Lung (tissue), 12 donors: Measurements from ENCODE around the gene MT1F. TPM values are rescaled to one million over a fixed set of nuclear protein-coding genes. Genes with fewer than 3 reads are reported as not detected.

ENCODE experiments used
- ATAC-seq: fragments of 200-7000 bp; cut with Tn5 transposase; one replicate; pipeline ENCODE4 v1.9.1; 2020; ENCODE audit warnings: moderate number of reproducible peaks; ENCODE audit not compliant: insufficient read depth, low FRiP score
- DNase-seq, 3 donors: peaks; one replicate each; pipeline ENCODE4 v3.0.0-alpha.2; 2013 to 2017
- H3K27ac ChIP-seq, 2 donors: one replicate each; pipeline ENCODE4 v1.5.1; 2013; ENCODE audit warnings: mild to moderate bottlenecking in 2 of 2, moderate library complexity in 2 of 2, control low read depth in 1 of 2, inconsistent platforms in 1 of 2, low read depth in 1 of 2, low read length in 1 of 2
- H3K27me3 ChIP-seq, 3 donors: one replicate each; pipeline ENCODE4 v1.5.1; 2013; ENCODE audit warnings: low read length in 2 of 3; ENCODE audit not compliant: control insufficient read depth in 3 of 3, insufficient read depth in 3 of 3
- H3K36me3 ChIP-seq, 4 donors: one replicate each; pipeline ENCODE4 v1.5.1; 2013; ENCODE audit warnings: low read length in 4 of 4, mild to moderate bottlenecking in 1 of 4, moderate library complexity in 1 of 4; ENCODE audit not compliant: control insufficient read depth in 4 of 4, insufficient read depth in 4 of 4
- H3K4me1 ChIP-seq, 5 donors: one replicate each; pipeline ENCODE4 v1.5.1; 2013; ENCODE audit warnings: low read length in 5 of 5, mild to moderate bottlenecking in 2 of 5, moderate library complexity in 1 of 5; ENCODE audit not compliant: control insufficient read depth in 5 of 5, insufficient read depth in 5 of 5
- H3K4me3 ChIP-seq: one replicate; pipeline ENCODE4 v1.5.1; 2013; ENCODE audit warnings: mild to moderate bottlenecking, control low read depth, moderate library complexity
- H3K9ac ChIP-seq, 2 donors: one replicate each; pipeline ENCODE4 v1.5.1; 2013; ENCODE audit warnings: low read length in 2 of 2, control low read depth in 1 of 2; ENCODE audit not compliant: insufficient read depth in 1 of 2
- H3K9me3 ChIP-seq, 4 donors: one replicate each; pipeline ENCODE4 v1.5.1; 2013; ENCODE audit warnings: low read length in 3 of 4, mild to moderate bottlenecking in 1 of 4, moderate library complexity in 1 of 4; ENCODE audit not compliant: control insufficient read depth in 4 of 4, insufficient read depth in 3 of 4
- WGBS, 2 donors: extraction: QIAGEN DNeasy Blood & Tissue Kit; methylation state at CpG; one replicate each; pipeline ENCODE4 v1.1.7; 2013; 5-methylcytosine and 5-hydroxymethylcytosine counted together
- polyA plus RNA-seq, 2 donors: library from polyadenylated mRNA; stranded (reverse); fragments of 200-250 nt; gene quantifications; one replicate each; pipeline ENCODE4 v1.2.1, GENCODE V29; 2013
- total RNA-seq, 2 donors: library from RNA; depleted of rRNA in 1 of 2; stranded (reverse); fragments of >200 nt in 1 of 2; gene quantifications; one replicate each; pipeline ENCODE4 v1.2.1, GENCODE V29; 2014 to 2021
- TF ChIP-seq, protein P1 (sequence below): IDR thresholded peaks from 2 replicates; pipeline ENCODE4 v1.5.1; 2012; ENCODE audit warnings: mild to moderate bottlenecking; ENCODE audit errors: control extremely low read depth, extremely low read depth
- donor health status: control.
- donor health status: control.
- donor health status: Bipolar disorder and iron deficiency.
- donor health status: healthy.
- donor health status: DM: yes; HTN: yes; CAD: no.

MT1F gene
- total and polyA plus RNA-seq, 4 donors = 3.6 to 42.0 (median 20.9) TPM

DNA sequence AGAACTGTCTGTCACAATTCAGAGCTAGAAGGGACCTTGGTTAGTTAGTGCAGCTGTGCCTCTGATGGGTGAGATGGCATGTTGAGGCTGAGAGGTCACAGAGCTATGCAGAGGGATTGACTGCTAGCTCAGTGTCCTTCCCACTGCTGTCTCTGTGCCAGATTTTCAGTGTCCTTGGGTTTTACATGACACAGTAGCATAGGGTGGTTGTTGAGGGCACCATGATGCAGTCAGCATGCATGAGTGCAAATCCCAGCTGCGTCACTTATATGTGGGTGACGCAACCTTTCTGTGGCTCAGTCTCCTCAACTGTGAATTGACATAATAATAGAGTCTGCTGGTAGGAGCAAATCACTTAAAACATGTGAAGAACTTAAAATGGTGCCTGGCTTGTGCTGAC, 16.6 kb upstream of the MT1F start:
- Histone ChIP-seq H3K36me3 (no peaks in the 10 kb centered on the region), H3K9ac (no peak overlapping the region), H3K4me1 (peaks cover 0 to 11% (median 5%) of the 10 kb centered on the region in 5 donors), H3K27me3 (peaks cover 0 to 94% (median 92%) of the 10 kb centered on the region in 3 donors), H3K9me3 (no peaks in the 10 kb centered on the region), H3K4me3 (no peak overlapping the region), H3K27ac (no peak overlapping the region)
- no peak for ATAC-seq
- WGBS, 2 donors = 83 to 95% methylated on average over 2 of the region's 2 CpGs
- no peak for DNase-seq
- TF ChIP-seq, protein P1, sequence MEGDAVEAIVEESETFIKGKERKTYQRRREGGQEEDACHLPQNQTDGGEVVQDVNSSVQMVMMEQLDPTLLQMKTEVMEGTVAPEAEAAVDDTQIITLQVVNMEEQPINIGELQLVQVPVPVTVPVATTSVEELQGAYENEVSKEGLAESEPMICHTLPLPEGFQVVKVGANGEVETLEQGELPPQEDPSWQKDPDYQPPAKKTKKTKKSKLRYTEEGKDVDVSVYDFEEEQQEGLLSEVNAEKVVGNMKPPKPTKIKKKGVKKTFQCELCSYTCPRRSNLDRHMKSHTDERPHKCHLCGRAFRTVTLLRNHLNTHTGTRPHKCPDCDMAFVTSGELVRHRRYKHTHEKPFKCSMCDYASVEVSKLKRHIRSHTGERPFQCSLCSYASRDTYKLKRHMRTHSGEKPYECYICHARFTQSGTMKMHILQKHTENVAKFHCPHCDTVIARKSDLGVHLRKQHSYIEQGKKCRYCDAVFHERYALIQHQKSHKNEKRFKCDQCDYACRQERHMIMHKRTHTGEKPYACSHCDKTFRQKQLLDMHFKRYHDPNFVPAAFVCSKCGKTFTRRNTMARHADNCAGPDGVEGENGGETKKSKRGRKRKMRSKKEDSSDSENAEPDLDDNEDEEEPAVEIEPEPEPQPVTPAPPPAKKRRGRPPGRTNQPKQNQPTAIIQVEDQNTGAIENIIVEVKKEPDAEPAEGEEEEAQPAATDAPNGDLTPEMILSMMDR = no peak

DNA sequence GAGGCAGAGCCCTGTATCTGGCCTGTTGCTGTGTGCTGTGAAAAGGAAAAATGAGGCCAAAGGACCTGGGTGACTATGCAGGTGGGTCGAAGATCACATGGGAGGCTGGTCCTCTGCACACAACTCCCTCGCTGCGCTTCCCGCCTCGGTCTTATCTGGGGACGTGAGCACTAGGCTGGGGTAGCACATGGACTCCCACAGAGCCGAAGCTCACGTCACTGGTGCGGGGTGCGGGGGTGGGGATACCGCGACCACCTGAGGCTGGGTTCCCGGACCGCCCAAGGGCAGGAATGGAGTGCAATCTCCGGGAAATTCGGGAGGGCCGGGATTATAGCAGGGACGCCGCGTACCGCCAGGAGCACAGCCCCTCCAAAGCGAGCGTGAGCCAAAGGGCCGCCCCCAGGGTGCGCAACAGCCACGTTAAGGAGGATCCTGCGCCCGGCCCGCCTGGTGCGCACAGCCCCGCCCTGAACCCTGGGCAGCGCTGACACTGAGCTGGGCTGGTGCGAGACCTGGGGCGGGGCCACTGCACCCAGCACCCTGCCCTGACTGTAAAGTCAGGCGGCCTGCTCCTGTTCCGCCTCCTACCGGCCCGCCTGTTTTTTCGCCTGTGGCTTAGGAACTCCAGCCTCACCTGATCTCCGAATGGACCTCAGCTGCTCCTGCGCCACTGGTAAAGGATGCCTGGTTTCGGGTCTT, 14.5 kb upstream of the MT1F start:
- TF ChIP-seq, protein P1 = peak; percentile 22
- ATAC-seq = peak; percentile 94
- WGBS, 2 donors = 8 to 10% methylated on average over 41 to 42 of the region's 42 CpGs
- H3K4me1 ChIP-seq = peaks cover 0 to 11% (median 5%) of the 10 kb centered on the region in 5 donors
- peak in 2 of 3 donors; percentile 19 to 27 for DNase-seq
- no peaks in the 10 kb centered on the region for H3K36me3 ChIP-seq
- no peak overlapping the region for H3K4me3 ChIP-seq
- no peaks in the 10 kb centered on the region for H3K9me3 ChIP-seq
- no peak overlapping the region for H3K9ac ChIP-seq
- H3K27ac ChIP-seq = peak overlapping the region in 1 of 2 donors; percentile 25
- peaks cover 0 to 93% (median 91%) of the 10 kb centered on the region in 3 donors for H3K27me3 ChIP-seq

DNA sequence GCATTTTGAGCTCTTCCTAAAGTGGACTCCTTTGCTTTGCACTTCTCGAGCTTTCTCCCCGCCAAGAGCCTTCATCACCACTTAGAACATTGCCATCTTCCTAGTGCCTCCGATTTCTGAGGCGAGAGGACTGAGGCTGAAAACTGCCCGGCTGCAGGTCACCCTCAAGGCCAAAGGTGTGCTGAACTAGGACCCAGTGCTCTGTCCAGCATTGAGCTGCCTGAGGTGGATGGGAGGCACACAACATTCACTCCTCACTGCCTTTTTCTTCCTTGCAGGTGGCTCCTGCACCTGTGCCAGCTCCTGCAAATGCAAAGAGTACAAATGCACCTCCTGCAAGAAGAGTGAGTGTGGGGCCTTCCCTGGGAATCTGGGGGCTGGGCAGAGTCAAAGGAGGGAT, 13.9 kb upstream of the MT1F start:
- ATAC-seq (no peak), DNase-seq (no peak)
- H3K36me3 ChIP-seq = no peaks in the 10 kb centered on the region
- no peak overlapping the region for H3K27ac ChIP-seq
- peaks cover 0 to 7% (median 3%) of the 10 kb centered on the region in 5 donors for H3K4me1 ChIP-seq
- TF ChIP-seq, protein P1 = no peak
- no peaks in the 10 kb centered on the region for H3K9me3 ChIP-seq
- peaks cover 0 to 94% (median 93%) of the 10 kb centered on the region in 3 donors for H3K27me3 ChIP-seq
- H3K4me3 ChIP-seq = no peak overlapping the region
- 39 to 48% methylated on average over 5 of the region's 5 CpGs for WGBS, 2 donors
- no peak overlapping the region for H3K9ac ChIP-seq
